ENCODE results near the gene CDC6.

DNA sequence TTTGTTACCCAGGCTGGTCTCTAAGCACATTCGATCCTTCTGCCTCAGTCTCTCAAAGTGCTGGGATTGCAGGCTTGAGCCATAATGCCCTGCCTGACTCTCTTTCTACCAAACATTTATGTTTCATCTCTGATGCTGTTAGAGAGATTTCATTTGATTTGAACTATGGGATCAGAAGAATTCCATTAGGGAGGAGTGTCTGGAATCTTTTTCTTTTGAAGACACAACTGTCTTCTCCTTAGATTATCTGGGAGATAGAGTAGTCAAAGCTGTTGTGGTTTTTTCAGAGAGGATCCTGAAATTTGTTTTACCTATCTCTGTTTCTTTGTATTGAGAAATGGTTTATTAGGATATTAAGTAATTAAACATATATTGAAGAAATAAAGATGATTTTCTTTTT is 39.2 kb upstream of the CDC6 start:
- TF ChIP-seq POLR2A (IDR thresholded peaks at IDR 0.05) = no peak
- TF ChIP-seq, protein P1, sequence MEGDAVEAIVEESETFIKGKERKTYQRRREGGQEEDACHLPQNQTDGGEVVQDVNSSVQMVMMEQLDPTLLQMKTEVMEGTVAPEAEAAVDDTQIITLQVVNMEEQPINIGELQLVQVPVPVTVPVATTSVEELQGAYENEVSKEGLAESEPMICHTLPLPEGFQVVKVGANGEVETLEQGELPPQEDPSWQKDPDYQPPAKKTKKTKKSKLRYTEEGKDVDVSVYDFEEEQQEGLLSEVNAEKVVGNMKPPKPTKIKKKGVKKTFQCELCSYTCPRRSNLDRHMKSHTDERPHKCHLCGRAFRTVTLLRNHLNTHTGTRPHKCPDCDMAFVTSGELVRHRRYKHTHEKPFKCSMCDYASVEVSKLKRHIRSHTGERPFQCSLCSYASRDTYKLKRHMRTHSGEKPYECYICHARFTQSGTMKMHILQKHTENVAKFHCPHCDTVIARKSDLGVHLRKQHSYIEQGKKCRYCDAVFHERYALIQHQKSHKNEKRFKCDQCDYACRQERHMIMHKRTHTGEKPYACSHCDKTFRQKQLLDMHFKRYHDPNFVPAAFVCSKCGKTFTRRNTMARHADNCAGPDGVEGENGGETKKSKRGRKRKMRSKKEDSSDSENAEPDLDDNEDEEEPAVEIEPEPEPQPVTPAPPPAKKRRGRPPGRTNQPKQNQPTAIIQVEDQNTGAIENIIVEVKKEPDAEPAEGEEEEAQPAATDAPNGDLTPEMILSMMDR (IDR thresholded peaks at IDR 0.05) = no peak

Measured in heart left ventricle (tissue), 13 donors.